Measurements from ENCODE around the gene PRKAG2.

PRKAG2 gene

GRCh38 chr7:151900591-151900985 lies 23.7 kb upstream of the PRKAG2 start:
- no peak for DNase-seq

- DNase-seq, result no peak
These were observed 22.8 kb upstream of the PRKAG2 start for GRCh38 chr7:151899513-151900360.

DNA sequence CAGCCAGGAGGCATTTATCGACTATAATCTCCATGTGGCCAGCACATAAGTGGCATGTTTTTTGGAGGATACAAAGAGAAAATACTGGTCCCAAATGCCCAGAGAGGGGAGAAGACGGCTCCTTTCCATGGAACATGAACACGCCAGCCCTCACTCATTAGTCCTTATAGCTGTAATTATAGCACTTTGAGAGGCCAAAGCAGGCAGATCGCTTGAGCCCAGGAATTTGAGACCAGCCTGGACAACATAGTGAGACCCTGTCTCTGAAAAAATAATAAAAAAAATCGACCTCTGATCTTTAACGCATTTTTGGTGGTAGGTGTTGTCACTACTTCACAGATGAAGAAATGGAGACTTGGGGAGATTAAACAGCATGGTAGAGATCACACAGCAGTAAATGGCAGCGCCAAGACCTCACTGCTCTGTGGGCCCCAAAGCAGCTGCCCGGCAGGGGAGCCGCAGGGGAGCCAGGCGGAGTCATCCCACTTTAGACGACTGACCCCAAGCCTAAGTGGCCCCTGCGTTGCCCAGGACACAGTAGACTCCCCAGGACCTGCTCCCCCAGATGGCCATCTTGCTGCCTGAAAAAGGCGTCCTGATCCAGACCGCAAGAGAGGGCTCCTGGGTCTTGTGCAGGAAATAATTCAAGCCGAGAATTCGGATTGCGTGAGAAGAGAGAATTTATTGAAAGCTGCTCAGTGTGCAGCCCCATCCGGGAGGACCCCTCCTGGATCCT lies 21.2 kb upstream of the PRKAG2 start:
- no peak for DNase-seq

GRCh38 chr7:151897161-151897731 lies 20.3 kb upstream of the PRKAG2 start:
- DNase-seq, result no peak

DNA sequence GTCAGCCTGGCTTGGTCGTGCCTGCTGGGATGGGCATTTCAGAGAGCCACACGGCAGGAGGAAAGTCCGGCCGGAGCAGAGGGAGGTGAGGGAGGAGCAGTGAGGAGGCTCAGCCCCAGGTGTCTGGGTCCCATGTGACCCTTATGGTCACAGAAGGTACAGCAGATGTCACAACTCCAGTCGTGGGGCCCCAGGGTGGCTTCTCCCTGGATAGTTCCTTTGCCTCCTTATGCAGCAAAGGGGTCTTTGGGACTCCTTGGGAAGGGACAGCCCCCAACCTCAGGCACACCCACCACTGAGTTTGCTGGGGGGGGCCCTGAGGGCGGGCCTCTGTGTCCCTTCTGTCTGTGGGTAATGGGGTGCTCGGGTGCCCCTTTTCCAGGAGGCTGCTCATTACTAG lies 19.6 kb upstream of the PRKAG2 start:
- DNase-seq, result no peak

DNA sequence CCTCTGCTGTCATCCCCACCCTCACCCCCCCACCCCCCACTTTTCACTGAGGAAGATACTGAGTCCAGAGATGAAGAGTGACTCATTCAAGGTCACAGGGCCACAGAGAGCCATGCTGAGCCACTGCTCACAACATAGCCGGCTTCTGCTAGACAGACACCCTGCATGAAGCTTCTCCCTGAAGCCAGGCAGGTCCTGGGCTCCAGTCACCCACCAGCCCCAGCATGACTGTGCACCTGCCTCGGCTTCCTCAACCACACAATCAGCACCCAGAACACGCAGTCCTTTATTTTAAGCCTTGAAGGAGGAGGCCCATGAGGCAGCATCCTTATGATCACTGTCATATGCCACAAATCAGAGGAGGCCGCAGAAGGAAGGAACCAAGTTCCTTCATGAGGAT lies 19.2 kb upstream of the PRKAG2 start:
- no peak for DNase-seq

DNA sequence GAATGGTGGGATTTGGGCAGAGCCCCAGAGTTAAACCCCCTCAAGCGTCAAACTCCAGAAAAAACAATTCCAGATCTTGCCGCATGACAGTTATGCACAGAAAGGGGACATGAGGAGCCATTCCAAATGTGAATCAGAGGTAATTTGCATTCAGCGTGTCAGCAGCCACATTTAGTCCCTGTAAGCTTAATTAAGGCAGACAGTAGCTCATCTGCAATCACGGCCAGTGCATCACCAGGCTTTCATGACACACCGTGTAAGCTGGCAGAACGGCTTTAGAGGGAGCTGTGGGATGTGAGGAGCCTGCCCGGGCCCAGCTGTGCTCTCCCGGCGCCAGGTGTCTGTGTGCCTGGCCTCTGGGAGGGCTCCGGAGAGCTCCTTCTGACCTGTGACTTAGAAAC lies 18.7 kb upstream of the PRKAG2 start:
- no peak for DNase-seq

- no peak for DNase-seq
These were observed 18.2 kb upstream of the PRKAG2 start for GRCh38 chr7:151895008-151895630.

DNA sequence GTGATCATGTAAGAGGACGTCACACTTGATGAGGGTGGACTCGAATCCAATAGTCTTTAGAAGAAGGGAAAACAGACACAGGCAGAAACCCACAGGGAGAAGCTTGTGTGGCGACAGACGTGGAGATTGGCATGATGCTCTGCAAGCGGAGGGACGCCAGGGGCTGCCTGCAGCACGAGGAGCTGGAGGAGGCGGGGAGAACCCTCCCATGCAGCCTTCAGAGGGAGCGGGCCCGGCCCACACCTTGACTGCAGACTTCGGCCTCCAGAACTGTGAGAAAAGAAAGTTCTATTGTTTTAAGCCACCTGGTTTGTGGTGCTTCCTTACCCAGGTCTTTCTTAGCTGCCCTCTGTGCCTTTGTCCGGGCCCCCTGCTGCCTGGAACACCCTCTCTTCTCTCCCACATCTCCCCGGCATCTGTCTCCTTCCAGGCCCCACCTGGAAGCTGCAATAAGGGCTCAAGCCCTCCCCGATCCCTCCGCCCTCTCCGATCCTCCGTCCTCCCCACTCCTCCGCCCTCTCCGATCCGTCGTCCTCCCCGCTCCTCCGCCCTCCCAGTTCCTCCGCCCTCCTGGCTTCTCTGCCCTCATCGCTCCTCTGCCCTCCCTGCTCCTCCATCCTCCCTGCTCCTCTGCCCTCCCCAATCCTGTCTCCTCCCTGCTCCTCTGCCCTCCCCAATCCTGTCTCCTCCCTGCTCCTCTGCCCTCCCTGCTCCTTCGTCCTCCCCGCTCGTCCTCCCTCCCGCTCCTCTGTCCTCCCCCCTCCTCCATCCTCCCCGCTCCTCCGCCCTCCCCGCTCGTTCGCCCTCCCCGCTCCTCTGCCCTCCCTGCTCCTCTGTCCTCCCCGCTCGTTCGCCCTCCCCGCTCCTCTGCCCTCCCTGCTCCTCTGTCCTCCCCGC lies 17.4 kb upstream of the PRKAG2 start:
- no peak for DNase-seq

DNA sequence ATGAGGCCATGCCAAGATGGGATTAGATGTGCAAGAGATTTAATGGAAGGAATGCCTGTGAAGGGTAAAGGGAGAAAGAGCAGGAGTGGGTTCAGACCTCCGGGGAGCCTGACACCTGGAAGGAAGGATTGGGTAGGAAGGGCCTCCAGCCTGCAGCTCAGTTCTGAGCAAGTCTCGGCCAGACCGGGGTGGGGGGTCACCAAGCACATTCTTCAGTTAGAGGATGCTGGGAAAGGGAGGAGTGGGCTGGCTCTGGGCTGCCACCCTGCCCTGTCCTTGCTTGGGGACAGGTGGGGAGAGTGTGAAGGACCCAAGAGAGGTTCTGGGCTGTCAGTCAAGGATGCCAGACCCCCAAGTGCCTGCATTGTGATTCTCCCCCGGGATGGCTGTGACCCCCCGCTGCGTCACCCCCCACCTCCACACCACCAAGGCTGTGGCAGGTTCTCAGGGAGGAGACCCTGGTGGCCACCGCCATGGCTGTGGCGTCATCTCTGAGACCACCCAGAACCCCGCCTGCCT lies 16.5 kb upstream of the PRKAG2 start:
- DNase-seq, result no peak

- no peak for DNase-seq
These were observed 14.8 kb upstream of the PRKAG2 start for GRCh38 chr7:151891753-151892152.

DNA sequence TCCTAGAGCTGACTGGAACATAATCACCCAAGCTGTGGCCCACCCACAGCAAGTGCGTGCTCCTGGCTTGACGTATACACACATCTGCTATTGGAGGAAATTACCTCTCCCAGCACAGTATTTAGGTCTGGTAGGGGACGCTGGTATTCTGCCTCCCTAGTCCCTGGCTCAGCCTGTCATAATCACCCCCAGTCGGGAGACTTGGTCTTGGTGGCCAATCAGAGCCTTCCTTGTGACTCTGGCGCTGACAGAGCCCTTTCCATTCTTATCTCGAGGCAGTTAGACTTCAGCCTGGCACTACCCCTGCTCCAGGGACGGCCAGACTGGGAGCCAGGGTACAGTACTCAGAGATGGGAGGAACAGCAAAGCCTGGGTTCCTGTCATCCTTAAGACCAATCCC lies 14.3 kb upstream of the PRKAG2 start:
- DNase-seq, result no peak

DNA sequence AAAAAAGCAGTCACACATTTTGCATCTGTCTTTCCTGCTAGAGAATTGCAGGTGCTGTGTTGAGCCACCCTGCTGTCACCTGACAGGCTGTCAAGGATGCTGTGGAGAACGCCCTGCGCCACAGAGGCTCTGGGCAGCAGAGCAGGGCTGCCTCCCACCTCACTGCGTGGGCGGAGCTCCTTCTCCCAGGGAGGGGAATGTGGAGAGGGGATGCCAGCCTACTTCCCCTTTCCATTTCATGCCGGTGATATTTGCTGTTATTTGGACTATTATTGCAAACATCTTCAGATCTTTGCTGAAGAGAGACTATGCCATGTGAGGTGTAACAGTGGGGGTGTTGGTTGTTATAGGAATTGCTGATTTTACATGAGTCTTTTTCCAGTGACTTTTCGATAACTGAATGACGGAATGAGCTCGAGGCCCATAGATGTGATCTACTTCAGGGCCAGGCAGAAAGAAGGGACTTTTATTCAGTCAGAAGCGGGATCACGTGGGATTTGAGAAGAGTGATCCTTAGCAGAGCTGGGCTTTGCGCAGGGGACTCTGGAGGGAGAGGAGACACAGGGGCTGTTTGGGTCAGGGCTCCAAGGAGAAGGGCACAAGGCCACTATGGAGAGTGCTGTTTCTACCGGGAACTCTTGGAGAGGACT lies 13.6 kb upstream of the PRKAG2 start:
- DNase-seq, result no peak

DNA sequence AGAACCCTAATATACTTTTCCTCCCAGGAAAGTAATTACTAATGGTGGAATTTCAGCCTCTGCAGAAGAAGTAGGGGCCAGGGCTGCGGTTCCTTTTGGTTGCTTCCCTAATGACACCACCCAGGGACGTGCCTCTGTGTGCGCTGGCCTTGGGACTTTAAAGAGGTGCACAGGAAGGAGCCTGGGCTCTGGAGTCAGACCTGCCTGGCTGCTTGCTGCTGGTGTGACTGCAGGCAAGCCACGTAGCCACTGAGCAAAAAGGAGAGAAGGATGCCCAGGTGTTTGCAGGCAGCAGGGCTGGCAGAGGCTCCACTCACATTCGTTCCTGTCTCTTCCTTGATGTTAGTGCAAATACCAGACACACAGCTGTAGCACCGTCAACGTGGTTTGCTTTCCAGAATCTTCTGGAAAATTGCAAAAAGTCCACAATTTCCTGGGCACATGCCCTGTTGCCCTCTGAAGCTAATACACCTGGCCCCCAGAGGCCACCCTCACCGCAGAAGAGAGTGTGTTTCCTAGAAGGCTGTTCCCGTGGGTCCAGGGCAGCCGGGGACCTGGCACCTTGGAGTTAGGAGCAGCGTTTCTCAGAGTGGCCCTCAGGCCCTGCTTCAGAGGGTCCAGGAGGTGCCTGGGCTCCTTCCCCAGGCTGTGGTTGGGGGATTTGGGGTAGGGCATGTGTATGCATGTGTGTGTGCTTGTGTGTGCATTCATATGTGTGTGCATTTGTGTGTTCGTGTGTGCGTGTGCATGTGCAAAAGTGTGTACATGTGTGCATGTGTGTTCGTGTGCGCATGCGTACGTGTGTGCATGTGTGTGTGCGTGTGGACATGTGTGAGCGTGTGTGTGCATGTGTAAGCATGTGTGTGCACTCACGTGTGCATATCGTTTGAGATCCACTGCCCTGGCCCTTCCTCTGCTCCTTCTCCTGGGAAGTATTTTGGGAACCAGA lies 12.8 kb upstream of the PRKAG2 start:
- no peak for DNase-seq

GRCh38 chr7:151888079-151889067 lies 11.5 kb upstream of the PRKAG2 start:
- no peak for DNase-seq

DNA sequence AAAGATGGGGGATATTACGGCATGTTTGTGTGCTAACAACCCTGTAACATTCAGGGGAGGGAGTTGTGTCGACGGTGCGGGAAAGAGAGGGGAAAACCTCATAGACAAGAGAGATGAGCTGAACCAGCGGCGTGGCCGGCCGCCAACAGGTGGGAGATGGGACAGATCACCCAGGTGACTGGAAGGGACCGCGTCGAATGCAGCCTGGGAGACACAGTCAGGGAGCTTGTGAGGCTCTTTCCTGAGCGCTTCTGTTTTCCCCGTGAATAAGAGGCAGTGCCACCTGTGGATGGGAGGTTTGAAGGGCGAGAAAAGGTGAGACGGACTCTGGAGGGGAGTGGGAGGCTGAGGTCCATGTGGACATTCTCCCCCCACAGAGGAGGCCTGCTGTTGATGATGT lies 9.9 kb upstream of the PRKAG2 start:
- no peak for DNase-seq

DNA sequence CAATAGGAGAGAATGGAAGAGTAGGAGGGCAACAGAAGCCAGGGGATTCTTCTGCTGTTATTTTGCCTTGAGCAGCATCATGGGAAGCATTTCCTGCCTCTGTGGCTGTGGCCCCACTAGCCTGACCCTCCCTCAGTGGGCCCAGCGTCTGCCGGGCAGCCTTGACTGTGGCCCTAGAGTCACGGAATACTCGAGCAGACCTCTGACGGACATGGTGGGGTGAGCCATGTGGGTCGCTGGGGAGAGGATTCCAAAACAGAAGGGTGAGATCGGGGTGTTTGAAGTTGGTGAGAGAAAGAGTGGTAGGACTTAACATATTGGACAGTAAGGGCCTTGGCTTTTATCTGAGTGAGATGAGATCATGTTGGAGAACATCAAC lies 8.3 kb upstream of the PRKAG2 start:
- no peak for DNase-seq

GRCh38 chr7:151884312-151885201 lies 7.6 kb upstream of the PRKAG2 start:
- DNase-seq, result no peak

All from activated effector memory CD4-positive, alpha-beta T cell treated with Interleukin-2 at 50 U/mL for 16 hours (primary cell).